IMR-90 (cell line): ENCODE measurements around the gene RIMBP2.

Experiments used
- CTCF ChIP-seq: conservative IDR thresholded peaks from 2 replicates; pipeline ENCODE4 v1.5.1; 2012; ENCODE audit warnings: mild to moderate bottlenecking, low read depth, low read length, improper control_type of control experiment
- MXI1 ChIP-seq: IDR thresholded peaks from 2 replicates; pipeline ENCODE4 v1.6.1; 2012; ENCODE audit warnings: low read depth, mild to moderate bottlenecking, low read length, moderate library complexity, borderline replicate concordance
- POLR2A ChIP-seq: IDR thresholded peaks from 2 replicates; pipeline ENCODE4 v1.6.1; 2012; ENCODE audit warnings: mild to moderate bottlenecking, low read depth, low read length

GRCh38 chr12:130540376-130540775 is 175.7 kb downstream of the RIMBP2 start:
- TF ChIP-seq CTCF (no peak), MXI1 (no peak), POLR2A (no peak)
